DND-41 (cell line): ENCODE data around the gene WHRN.

Experiments used
- ATAC-seq: fragments of 200-7000 bp; cut with Tn5 transposase; 3 replicates; pipeline ENCODE4 v1.9.1; 2021; ENCODE audit warnings: low read depth; ENCODE audit not compliant: insufficient read depth
- DNase-seq: peaks from one replicate; pipeline ENCODE4 v3.0.0-alpha.2; 2020
- H2AFZ ChIP-seq: 2 replicates; pipeline ENCODE4 v1.6.0; 2012; ENCODE audit warnings: low read depth, low read length
- H3K27ac ChIP-seq: 2 replicates; pipeline ENCODE4 v1.5.1; 2012; ENCODE audit warnings: low read length, inconsistent platforms
- H3K27me3 ChIP-seq: fragments of 200-600 bp; sonication (generic); 2 replicates; pipeline ENCODE4 v1.6.0; 2012; ENCODE audit warnings: low read length, mild to moderate bottlenecking, inconsistent platforms; ENCODE audit not compliant: insufficient read depth, poor library complexity
- H3K36me3 ChIP-seq: 2 replicates; pipeline ENCODE4 v1.5.1; 2012; ENCODE audit warnings: low read length, inconsistent platforms; ENCODE audit not compliant: insufficient read depth
- H3K4me1 ChIP-seq: 2 replicates; pipeline ENCODE4 v1.5.1; 2012; ENCODE audit warnings: mild to moderate bottlenecking, low read length; ENCODE audit not compliant: insufficient read depth
- H3K4me2 ChIP-seq: 2 replicates; pipeline ENCODE4 v1.6.0; 2012; ENCODE audit warnings: mild to moderate bottlenecking, moderate library complexity, low read length, inconsistent platforms; ENCODE audit not compliant: insufficient read depth
- H3K4me3 ChIP-seq, 2 experiments: fragments of 200-600 bp in 1 of 2; shearing (Covaris generic) in 1 of 2; 2 replicates each; pipeline ENCODE4 v1.5.1; 2012 to 2016; ENCODE audit warnings: inconsistent platforms in 2 of 2, low read length in 2 of 2, mild to moderate bottlenecking in 2 of 2, low read depth in 1 of 2, moderate library complexity in 1 of 2
- H3K79me2 ChIP-seq: 2 replicates; pipeline ENCODE4 v1.6.0; 2012; ENCODE audit warnings: low read length, inconsistent platforms; ENCODE audit not compliant: insufficient read depth
- H3K9ac ChIP-seq: 2 replicates; pipeline ENCODE4 v1.6.0; 2012; ENCODE audit warnings: low read depth, mild to moderate bottlenecking, inconsistent platforms, low read length, moderate library complexity
- H3K9me3 ChIP-seq: 2 replicates; pipeline ENCODE4 v1.5.1; 2012; ENCODE audit warnings: low read length, moderate library complexity, mild to moderate bottlenecking, inconsistent platforms; ENCODE audit not compliant: insufficient read depth, severe bottlenecking
- H4K20me1 ChIP-seq: 2 replicates; pipeline ENCODE4 v1.6.0; 2012; ENCODE audit warnings: low read length; ENCODE audit not compliant: insufficient read depth
- CTCF ChIP-seq: IDR thresholded peaks from 2 replicates; pipeline ENCODE4 v1.5.1; 2012; ENCODE audit warnings: borderline replicate concordance, low read length, moderate library complexity, mild to moderate bottlenecking; ENCODE audit not compliant: poor library complexity, severe bottlenecking; ENCODE audit errors: extremely low read depth
- EZH2 ChIP-seq: IDR thresholded peaks from 3 replicates; pipeline ENCODE4 v1.6.1; 2012; ENCODE audit warnings: borderline replicate concordance, low read depth, mild to moderate bottlenecking, moderate library complexity, low read length, inconsistent platforms; ENCODE audit not compliant: severe bottlenecking

WHRN gene

GRCh38 chr9:114475412-114476135 lies 29.7 kb downstream of the WHRN start:
- DNase-seq (no peak), ATAC-seq (no peak)
- Histone ChIP-seq H3K79me2 (no peaks in the 10 kb centered on the region), H3K36me3 (no peaks in the 10 kb centered on the region), H3K9me3 (no peaks in the 10 kb centered on the region), H4K20me1 (no peaks in the 10 kb centered on the region), H3K27ac (no peak overlapping the region), H3K4me1 (no peaks in the 10 kb centered on the region), H3K4me3 (no peak overlapping the region), H2AFZ (no peak overlapping the region), H3K9ac (no peak overlapping the region), H3K4me2 (no peak overlapping the region), H3K27me3 (peaks cover 5% of the 10 kb centered on the region)
- no peak for TF ChIP-seq EZH2
- TF ChIP-seq CTCF, result no peak

- H3K4me1 ChIP-seq, result no peaks in the 10 kb centered on the region
- peaks cover 5% of the 10 kb centered on the region for H3K27me3 ChIP-seq
- H3K9me3 ChIP-seq, result no peaks in the 10 kb centered on the region
- H3K27ac ChIP-seq, result no peak overlapping the region
- TF ChIP-seq CTCF, result no peak
- no peak for TF ChIP-seq EZH2
- ATAC-seq (no peak), DNase-seq (no peak)
- no peak overlapping the region for H3K4me3 ChIP-seq
- H3K79me2 ChIP-seq, result no peaks in the 10 kb centered on the region
- no peak overlapping the region for H2AFZ ChIP-seq
- H3K9ac ChIP-seq, result no peak overlapping the region
- no peaks in the 10 kb centered on the region for H3K36me3 ChIP-seq
- no peak overlapping the region for H3K4me2 ChIP-seq
- H4K20me1 ChIP-seq, result no peaks in the 10 kb centered on the region
Observed at GRCh38 chr9:114474425-114474824, 30.8 kb downstream of the WHRN start.

- H3K9me3 ChIP-seq, result no peaks in the 10 kb centered on the region
- H4K20me1 ChIP-seq, result no peaks in the 10 kb centered on the region
- DNase-seq, result no peak
- H3K4me3 ChIP-seq, result no peak overlapping the region
- no peak for TF ChIP-seq CTCF
- no peak for TF ChIP-seq EZH2
- no peaks in the 10 kb centered on the region for H3K36me3 ChIP-seq
- H3K27me3 ChIP-seq, result peaks cover 5% of the 10 kb centered on the region
- H3K4me1 ChIP-seq, result no peaks in the 10 kb centered on the region
- ATAC-seq, result no peak
- no peaks in the 10 kb centered on the region for H3K79me2 ChIP-seq
- H3K4me2 ChIP-seq, result no peak overlapping the region
- H2AFZ ChIP-seq, result no peak overlapping the region
- H3K27ac ChIP-seq, result no peak overlapping the region
- no peak overlapping the region for H3K9ac ChIP-seq
Observed at GRCh38 chr9:114473447-114473801, 31.8 kb downstream of the WHRN start.

- H3K27ac ChIP-seq, result no peak overlapping the region
- H3K36me3 ChIP-seq, result no peaks in the 10 kb centered on the region
- ATAC-seq (no peak), DNase-seq (no peak)
- H3K4me1 ChIP-seq, result no peaks in the 10 kb centered on the region
- no peaks in the 10 kb centered on the region for H3K79me2 ChIP-seq
- H3K4me3 ChIP-seq, result no peak overlapping the region
- no peak overlapping the region for H3K9ac ChIP-seq
- H3K27me3 ChIP-seq, result peaks cover 5% of the 10 kb centered on the region
- H3K4me2 ChIP-seq, result no peak overlapping the region
- H3K9me3 ChIP-seq, result no peaks in the 10 kb centered on the region
- TF ChIP-seq CTCF (no peak), EZH2 (no peak)
- H4K20me1 ChIP-seq, result no peaks in the 10 kb centered on the region
- no peak overlapping the region for H2AFZ ChIP-seq
Observed at GRCh38 chr9:114472765-114473446, 32.4 kb downstream of the WHRN start.
